ENCODE results near the gene COL9A2.

- no peak for TF ChIP-seq CTCF (IDR thresholded peaks at IDR 0.05; ENCODE audit: borderline replicate concordance, extremely low read depth, low read length, poor library complexity, severe bottlenecking)
- TF ChIP-seq EZH2 (IDR thresholded peaks at IDR 0.05; ENCODE audit: borderline replicate concordance, low read depth, low read length, severe bottlenecking), result no peak
Measured at GRCh38 chr1:40313329-40313957, 3.6 kb downstream of the COL9A2 start.
